Erythroblast (primary cell): ENCODE data around the gene LETM1.

Experiments
- DNase-seq, 2 experiments: peaks; one replicate each; lab custom pipeline; 2025; lab: John Stamatoyannopoulos, UW
- GATA1 ChIP-seq: IDR thresholded peaks from 2 replicates; pipeline ENCODE4 v1.6.1; 2011; ENCODE audit warnings: low read depth, mild to moderate bottlenecking, control low read depth, low read length, moderate library complexity
- POLR2A ChIP-seq: IDR thresholded peaks from 2 replicates; pipeline ENCODE4 v1.6.1; 2011; ENCODE audit warnings: mild to moderate bottlenecking, low read length

LETM1 gene

GRCh38 chr4:1808851-1809753, 46.9 kb downstream of the LETM1 start:
- TF ChIP-seq GATA1 (no peak), POLR2A (no peak)
- no peak for DNase-seq

DNA sequence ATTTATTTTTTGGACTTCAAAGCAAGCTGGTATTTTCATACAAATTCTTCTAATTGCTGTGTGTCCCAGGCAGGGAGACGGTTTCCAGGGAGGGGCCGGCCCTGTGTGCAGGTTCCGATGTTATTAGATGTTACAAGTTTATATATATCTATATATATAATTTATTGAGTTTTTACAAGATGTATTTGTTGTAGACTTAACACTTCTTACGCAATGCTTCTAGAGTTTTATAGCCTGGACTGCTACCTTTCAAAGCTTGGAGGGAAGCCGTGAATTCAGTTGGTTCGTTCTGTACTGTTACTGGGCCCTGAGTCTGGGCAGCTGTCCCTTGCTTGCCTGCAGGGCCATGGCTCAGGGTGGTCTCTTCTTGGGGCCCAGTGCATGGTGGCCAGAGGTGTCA, 47.6 kb downstream of the LETM1 start:
- no peak for DNase-seq
- TF ChIP-seq POLR2A = no peak

DNA sequence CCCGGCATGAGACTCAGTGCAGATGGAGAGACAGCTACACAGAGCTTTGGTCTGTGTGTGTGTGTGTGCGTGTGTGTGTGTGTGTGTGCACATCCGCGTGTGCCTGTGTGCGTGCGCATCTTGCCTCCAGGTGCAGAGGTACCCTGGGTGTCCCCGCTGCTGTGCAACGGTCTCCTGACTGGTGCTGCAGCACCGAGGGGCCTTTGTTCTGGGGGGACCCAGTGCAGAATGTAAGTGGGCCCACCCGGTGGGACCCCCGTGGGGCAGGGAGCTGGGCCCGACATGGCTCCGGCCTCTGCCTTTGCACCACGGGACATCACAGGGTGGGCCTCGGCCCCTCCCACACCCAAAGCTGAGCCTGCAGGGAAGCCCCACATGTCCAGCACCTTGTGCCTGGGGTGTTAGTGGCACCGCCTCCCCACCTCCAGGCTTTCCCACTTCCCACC, 48.6 kb downstream of the LETM1 start:
- TF ChIP-seq POLR2A = no peak
- no peak for TF ChIP-seq GATA1
- peak in 1 of 2 experiments; percentile 31 for DNase-seq

DNA sequence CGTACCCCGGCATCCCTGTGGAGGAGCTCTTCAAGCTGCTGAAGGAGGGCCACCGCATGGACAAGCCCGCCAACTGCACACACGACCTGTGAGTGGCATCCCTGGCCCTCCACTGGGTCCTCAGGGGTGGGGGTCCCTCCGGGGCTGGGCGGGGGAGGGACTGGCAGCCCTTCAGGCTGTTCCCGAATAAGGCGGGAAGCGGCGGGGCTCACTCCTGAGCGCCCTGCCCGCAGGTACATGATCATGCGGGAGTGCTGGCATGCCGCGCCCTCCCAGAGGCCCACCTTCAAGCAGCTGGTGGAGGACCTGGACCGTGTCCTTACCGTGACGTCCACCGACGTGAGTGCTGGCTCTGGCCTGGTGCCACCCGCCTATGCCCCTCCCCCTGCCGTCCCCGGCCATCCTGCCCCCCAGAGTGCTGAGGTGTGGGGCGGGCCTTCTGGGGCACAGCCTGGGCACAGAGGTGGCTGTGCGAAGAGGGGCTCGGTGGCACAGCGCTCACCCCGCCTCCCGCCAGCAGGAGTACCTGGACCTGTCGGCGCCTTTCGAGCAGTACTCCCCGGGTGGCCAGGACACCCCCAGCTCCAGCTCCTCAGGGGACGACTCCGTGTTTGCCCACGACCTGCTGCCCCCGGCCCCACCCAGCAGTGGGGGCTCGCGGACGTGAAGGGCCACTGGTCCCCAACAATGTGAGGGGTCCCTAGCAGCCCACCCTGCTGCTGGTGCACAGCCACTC, 49.2 kb downstream of the LETM1 start:
- TF ChIP-seq GATA1 (no peak), POLR2A (no peak)
- DNase-seq = no peak

- no peak for DNase-seq
- TF ChIP-seq GATA1 = no peak
- TF ChIP-seq POLR2A = no peak
Measured at GRCh38 chr4:1806223-1806564, 49.8 kb downstream of the LETM1 start.

GRCh38 chr4:1805493-1806222, 50.3 kb downstream of the LETM1 start:
- no peak for TF ChIP-seq GATA1
- no peak for TF ChIP-seq POLR2A
- DNase-seq = no peak

- no peak for TF ChIP-seq POLR2A
- no peak for TF ChIP-seq GATA1
Measured at GRCh38 chr4:1804638-1805492, 51.1 kb downstream of the LETM1 start.

GRCh38 chr4:1803523-1804423, 52.2 kb downstream of the LETM1 start:
- DNase-seq = no peak
- TF ChIP-seq GATA1 (no peak), POLR2A (no peak)

More at GRCh38 chr4:1804638-1805492, 51.1 kb downstream of the LETM1 start:
- DNase-seq = no peak

DNA sequence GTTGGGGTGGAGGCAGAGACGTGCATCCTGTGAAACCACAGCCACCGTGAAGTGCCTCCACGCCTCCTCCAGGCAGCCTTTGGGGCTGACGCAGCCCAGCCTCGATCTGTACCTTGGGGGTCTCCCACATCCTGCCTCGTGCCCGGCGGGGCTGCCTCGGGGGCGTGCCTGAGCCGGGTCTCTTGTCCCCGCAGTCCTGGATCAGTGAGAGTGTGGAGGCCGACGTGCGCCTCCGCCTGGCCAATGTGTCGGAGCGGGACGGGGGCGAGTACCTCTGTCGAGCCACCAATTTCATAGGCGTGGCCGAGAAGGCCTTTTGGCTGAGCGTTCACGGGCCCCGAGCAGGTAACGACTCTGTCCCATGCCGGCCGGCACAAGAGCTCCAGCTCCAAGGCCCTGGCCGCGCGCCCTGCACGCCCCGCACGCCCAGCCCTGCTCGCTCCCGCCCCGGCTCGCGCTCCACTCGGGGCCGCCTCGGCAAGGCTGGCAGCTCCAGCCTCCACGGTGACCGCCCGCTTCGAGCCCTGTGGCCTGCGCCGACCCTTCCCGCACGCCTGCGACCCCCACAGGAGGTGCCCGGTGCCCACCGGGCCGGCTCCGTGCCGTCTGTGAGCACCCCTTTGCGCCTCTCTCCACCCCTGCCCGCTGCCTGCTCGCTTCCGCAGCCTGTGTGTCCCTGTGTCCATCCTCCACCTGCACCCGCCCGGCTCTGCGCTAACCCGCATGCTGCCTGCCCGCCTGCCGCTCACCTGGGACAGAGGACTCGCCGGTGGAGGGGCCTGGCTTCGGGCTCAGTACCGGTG, 53.0 kb downstream of the LETM1 start:
- no peak for DNase-seq
- TF ChIP-seq GATA1 = no peak

DNA sequence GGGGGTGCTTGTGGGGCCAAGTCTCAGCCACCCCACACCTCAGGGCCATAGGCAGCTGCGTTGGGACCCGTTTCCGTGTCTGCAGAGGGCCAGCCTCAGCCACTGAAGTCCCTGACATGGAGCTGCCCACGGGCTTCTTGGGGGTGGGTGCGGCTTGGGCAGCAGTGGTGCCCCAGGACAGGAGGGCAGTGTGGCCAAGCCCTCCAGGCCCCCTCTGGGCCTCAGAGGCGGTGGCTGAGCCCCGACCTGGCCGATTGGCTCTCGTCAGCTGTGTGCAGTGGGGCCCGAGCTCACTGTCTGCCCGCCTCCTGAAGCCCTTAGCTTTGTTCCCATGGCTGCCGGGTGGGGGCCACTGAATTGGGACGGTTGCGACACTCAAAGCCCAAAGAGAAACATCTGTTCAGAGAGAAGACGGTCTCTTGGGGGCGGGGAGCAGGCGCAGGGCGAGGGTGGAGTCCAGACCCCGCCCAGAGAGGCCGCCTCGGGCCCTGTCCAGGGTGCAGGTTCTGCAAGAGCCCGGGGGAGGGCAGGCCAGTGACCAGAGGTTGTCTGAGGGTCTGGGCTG, 53.7 kb downstream of the LETM1 start:
- TF ChIP-seq GATA1 (no peak), POLR2A (no peak)
- DNase-seq = peak in 1 of 2 experiments; percentile 25
